OCI-LY3 (cell line): Measurements from ENCODE around the gene SVEP1.
"Not testable (repeated sequence)": the region's sequence is repeated elsewhere in the genome, so short reads cannot be mapped to it uniquely, and the experiment has no call there.

Experiments used
- H2AFZ ChIP-seq: fragments of 200-600, 300-600 bp; shearing (Covaris generic); 2 replicates; pipeline ENCODE4 v1.6.0; 2014; ENCODE audit warnings: antibody characterized with exemption, low read depth, low read length
- H3K27ac ChIP-seq: fragments of 200-600, 300-600 bp; sonication (generic); 2 replicates; pipeline ENCODE4 v1.5.1; 2014; ENCODE audit warnings: mild to moderate bottlenecking, low read length, moderate library complexity, mixed read lengths
- H3K27me3 ChIP-seq: fragments of 200-600, 300-600 bp; sonication (generic); 2 replicates; pipeline ENCODE4 v1.6.1; 2014; ENCODE audit warnings: low read depth, low read length, mixed read lengths
- H3K36me3 ChIP-seq: fragments of 200-600, 300-600 bp; sonication (generic); replicated peaks from 2 replicates; pipeline ENCODE3; 2014; ENCODE audit warnings: low read depth, low read length, mixed read lengths
- H3K4me1 ChIP-seq: fragments of 300-600, 200-600 bp; sonication (generic); 2 replicates; pipeline ENCODE4 v1.6.1; 2014; ENCODE audit warnings: low read length, mixed read lengths
- H3K4me2 ChIP-seq: fragments of 200-600, 300-600 bp; sonication (generic); 2 replicates; pipeline ENCODE4 v1.6.1; 2014; ENCODE audit warnings: low read length, mixed read lengths
- H3K4me3 ChIP-seq: fragments of 300-600, 200-600 bp; sonication (generic); 2 replicates; pipeline ENCODE4 v1.5.1; 2014; ENCODE audit warnings: antibody characterized with exemption, mild to moderate bottlenecking, low read length, moderate library complexity
- H3K79me2 ChIP-seq: fragments of 300-600, 200-600 bp; shearing (Covaris generic); 2 replicates; pipeline ENCODE4 v1.6.1; 2014; ENCODE audit warnings: mild to moderate bottlenecking, low read length, mixed read lengths
- H3K9ac ChIP-seq: fragments of 300-600, 200-600 bp; shearing (Covaris generic); 2 replicates; pipeline ENCODE4 v1.6.0; 2014; ENCODE audit warnings: mild to moderate bottlenecking, low read length, moderate library complexity
- H3K9me3 ChIP-seq: fragments of 200-600, 300-600 bp; shearing (Covaris generic); 2 replicates; pipeline ENCODE4 v1.6.1; 2014; ENCODE audit warnings: low read length, mixed read lengths; ENCODE audit not compliant: insufficient read depth
- H4K20me1 ChIP-seq: fragments of 200-600, 300-600 bp; sonication (generic); 2 replicates; pipeline ENCODE4 v1.6.1; 2016; ENCODE audit warnings: low read length, mixed read lengths; ENCODE audit not compliant: insufficient read depth
- EZH2phosphoT487 ChIP-seq: fragments of 200-600 bp; shearing (Covaris generic); IDR thresholded peaks from 2 replicates; pipeline ENCODE4 v1.6.1; 2018; ENCODE audit warnings: antibody characterized with exemption, mixed run types, low read depth
- TF ChIP-seq, protein P1 (sequence below): fragments of 200-600, 300-600 bp; sonication (generic); IDR thresholded peaks from 2 replicates; pipeline ENCODE4 v1.5.1; 2014; ENCODE audit warnings: antibody characterized with exemption, low read length, low read depth

Gene SVEP1

GRCh38 chr9:110536822-110537221 is 42.7 kb downstream of the SVEP1 start:
- Histone ChIP-seq H3K27me3 (no peaks in the 10 kb centered on the region), H3K9me3 (no peaks in the 10 kb centered on the region), H2AFZ (no peak overlapping the region), H3K4me2 (no peak overlapping the region), H4K20me1 (no peaks in the 10 kb centered on the region), H3K79me2 (no peaks in the 10 kb centered on the region), H3K4me1 (no peaks in the 10 kb centered on the region), H3K9ac (no peak overlapping the region), H3K4me3 (no peak overlapping the region), H3K36me3 (no peaks in the 10 kb centered on the region), H3K27ac (no peak overlapping the region)
- no peak for TF ChIP-seq EZH2phosphoT487
- TF ChIP-seq, protein P1, sequence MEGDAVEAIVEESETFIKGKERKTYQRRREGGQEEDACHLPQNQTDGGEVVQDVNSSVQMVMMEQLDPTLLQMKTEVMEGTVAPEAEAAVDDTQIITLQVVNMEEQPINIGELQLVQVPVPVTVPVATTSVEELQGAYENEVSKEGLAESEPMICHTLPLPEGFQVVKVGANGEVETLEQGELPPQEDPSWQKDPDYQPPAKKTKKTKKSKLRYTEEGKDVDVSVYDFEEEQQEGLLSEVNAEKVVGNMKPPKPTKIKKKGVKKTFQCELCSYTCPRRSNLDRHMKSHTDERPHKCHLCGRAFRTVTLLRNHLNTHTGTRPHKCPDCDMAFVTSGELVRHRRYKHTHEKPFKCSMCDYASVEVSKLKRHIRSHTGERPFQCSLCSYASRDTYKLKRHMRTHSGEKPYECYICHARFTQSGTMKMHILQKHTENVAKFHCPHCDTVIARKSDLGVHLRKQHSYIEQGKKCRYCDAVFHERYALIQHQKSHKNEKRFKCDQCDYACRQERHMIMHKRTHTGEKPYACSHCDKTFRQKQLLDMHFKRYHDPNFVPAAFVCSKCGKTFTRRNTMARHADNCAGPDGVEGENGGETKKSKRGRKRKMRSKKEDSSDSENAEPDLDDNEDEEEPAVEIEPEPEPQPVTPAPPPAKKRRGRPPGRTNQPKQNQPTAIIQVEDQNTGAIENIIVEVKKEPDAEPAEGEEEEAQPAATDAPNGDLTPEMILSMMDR = no peak

DNA sequence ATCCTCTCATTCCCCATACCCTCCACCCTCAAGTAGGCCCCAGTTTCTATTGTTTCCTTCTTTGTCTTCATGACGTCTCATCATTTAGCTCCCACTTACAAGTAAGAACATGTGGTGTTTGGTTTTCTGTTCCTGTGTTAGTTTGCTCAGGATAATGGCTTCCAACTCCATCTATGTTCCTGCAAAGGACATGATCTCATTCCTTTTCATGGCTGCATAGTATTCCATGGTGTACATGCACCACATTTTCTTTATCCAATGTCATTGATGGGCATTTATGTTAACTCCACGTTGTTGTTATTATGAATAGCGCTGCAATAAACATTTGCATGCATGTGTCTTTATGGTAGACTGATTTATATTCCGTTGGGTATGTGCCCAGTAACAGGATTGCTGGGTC is 45.4 kb downstream of the SVEP1 start:
- not testable (repeated sequence) for H3K4me1 ChIP-seq, H3K9me3 ChIP-seq

GRCh38 chr9:110532908-110533665 is 46.5 kb downstream of the SVEP1 start:
- Histone ChIP-seq H3K4me1 (no peaks in the 10 kb centered on the region), H3K4me2 (no peak overlapping the region), H3K27ac (no peak overlapping the region), H2AFZ (no peak overlapping the region), H3K27me3 (no peaks in the 10 kb centered on the region), H3K36me3 (no peaks in the 10 kb centered on the region), H3K9ac (no peak overlapping the region), H3K9me3 (no peaks in the 10 kb centered on the region), H4K20me1 (no peaks in the 10 kb centered on the region), H3K79me2 (no peaks in the 10 kb centered on the region), H3K4me3 (no peak overlapping the region)
- TF ChIP-seq EZH2phosphoT487 = no peak
- TF ChIP-seq, protein P1 = no peak

More for the DNA sequence above, 45.4 kb downstream of the SVEP1 start:
- H3K27me3 ChIP-seq, H2AFZ ChIP-seq, H3K4me3 ChIP-seq, H3K79me2 ChIP-seq, H3K36me3 ChIP-seq, H3K9ac ChIP-seq, H4K20me1 ChIP-seq, H3K27ac ChIP-seq, H3K4me2 ChIP-seq: not testable (repeated sequence)

DNA sequence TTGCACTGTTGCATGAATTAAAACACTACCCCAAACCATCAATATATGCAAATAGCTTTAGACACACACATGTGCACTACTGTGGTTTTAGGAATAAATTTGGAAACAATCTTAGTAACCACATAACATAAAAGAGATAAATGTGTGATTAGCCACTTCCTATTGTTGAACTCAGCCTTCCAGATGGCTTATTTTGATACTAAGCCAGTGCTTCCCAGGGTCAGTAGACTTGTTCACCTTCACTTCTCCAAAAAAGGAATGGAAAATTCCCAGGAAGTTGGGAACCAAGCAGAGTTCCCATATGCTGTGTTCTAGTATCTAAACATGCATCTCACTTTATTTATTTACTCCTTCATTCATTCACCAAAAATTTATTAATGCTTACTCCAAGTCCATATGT is 47.8 kb downstream of the SVEP1 start:
- H3K79me2 ChIP-seq = no peaks in the 10 kb centered on the region
- H4K20me1 ChIP-seq = no peaks in the 10 kb centered on the region
- no peak overlapping the region for H2AFZ ChIP-seq
- no peak overlapping the region for H3K9ac ChIP-seq
- no peaks in the 10 kb centered on the region for H3K9me3 ChIP-seq
- no peak overlapping the region for H3K4me3 ChIP-seq
- H3K27ac ChIP-seq = no peak overlapping the region
- no peaks in the 10 kb centered on the region for H3K27me3 ChIP-seq
- no peaks in the 10 kb centered on the region for H3K4me1 ChIP-seq
- no peak overlapping the region for H3K4me2 ChIP-seq
- TF ChIP-seq EZH2phosphoT487 = no peak
- TF ChIP-seq, protein P1 = no peak
- no peaks in the 10 kb centered on the region for H3K36me3 ChIP-seq

DNA sequence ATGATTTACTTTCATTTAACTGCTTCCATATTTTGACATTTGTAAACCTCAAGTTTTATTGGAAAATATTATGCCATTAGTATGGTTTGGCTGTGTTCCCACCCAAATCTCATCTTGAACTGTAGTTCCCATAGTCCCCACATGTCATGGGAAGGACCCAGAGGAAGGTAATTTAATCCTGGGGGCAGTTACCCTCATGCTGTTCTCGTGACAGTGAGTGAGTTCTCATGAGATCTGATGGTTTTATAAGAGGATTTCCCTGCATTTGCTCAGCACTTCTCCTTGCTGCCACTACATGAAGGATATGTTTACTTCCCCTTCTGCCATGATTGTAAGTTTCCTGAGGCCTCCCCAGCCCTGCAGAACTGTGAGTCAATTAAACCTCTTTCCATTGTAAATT is 48.3 kb downstream of the SVEP1 start:
- not testable (repeated sequence) for H2AFZ ChIP-seq, H4K20me1 ChIP-seq, H3K27me3 ChIP-seq, H3K36me3 ChIP-seq, H3K9ac ChIP-seq, H3K4me2 ChIP-seq, H3K4me1 ChIP-seq, H3K79me2 ChIP-seq, H3K27ac ChIP-seq, H3K4me3 ChIP-seq, H3K9me3 ChIP-seq
